Measurements from ENCODE around the gene CAPN12. TPM values are rescaled to one million over a fixed set of nuclear protein-coding genes. Genes with fewer than 3 reads are reported as not detected.
A peak's percentile ranks its signal among the peaks of the same experiment; 100 is the strongest.

Gene CAPN12
- total RNA-seq, 1 experiment from 2014 or later: 43.9 TPM

DNA sequence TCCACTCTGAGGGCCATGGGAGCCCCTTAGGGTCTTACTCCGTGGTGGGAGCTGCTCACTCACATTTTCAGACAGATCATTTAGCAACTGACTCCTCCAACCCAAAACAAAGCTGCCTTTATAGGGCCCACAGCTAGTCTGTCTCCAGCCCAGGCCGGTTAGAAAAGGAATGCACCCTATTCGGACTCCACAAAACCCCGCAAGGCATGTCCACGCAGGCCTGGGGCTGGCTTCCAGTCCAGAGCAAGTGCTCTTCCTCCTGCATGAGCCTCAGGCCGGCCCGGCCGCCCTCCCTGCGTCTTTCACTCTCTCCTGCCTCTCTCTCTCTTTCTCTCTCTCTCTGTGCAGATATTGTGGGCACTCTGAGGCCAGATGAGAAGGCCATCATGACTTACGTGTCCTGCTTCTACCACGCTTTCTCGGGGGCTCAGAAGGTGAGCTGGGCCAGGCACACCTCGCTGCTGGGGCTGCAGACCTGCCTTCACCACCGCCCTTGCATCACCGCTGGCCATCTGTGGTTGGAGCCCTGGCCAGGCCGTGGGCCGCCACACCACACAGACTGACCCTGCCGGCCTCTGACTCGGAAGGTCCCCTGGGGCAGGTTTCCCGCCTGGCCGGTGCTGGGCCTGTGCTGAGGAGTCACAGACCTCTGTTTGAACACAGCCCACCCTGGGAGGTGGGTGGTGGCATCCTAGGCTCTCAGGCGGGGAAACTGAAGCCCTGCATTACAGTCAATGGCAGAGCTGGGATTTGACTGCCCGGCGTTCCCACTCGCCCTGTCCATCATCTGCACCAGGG lies 33.1 kb downstream of the CAPN12 start:
- Histone ChIP-seq H3K27ac (0 out of 2 replicates have a peak overlapping the region, but pooled peaks have one; percentile 3), H2AFZ (no peak overlapping the region), H4K20me1 (ENCODE audit: insufficient read depth) (peaks cover 15% of the 10 kb centered on the region; the same call in 1 of the 2 replicates), H3F3A (ENCODE audit: insufficient read depth, low read depth) (peaks cover 87% of the 10 kb centered on the region), H3K4me1 (replicated peaks; ENCODE audit: insufficient read depth) (peaks cover 22% of the 10 kb centered on the region), H3K36me3 (ENCODE audit: low read depth) (peaks cover 60% of the 10 kb centered on the region), H3K9me3 (ENCODE audit: insufficient read depth, low read depth) (no peaks in the 10 kb centered on the region), H3K79me2 (ENCODE audit: low read depth) (peaks cover 51% of the 10 kb centered on the region), H3K27me3 (ENCODE audit: insufficient read depth, low read depth) (no peaks in the 10 kb centered on the region), H3K9me2 (ENCODE audit: insufficient read depth) (no peaks in the 10 kb centered on the region), H3K4me3 (no peak overlapping the region), H3K4me2 (no peak overlapping the region)
- POLR2A ChIA-PET (ENCODE audit: unreplicated experiment): no interaction called here
- BruUV-seq (replicated peaks): no TSS peak
- no peak for DNase-seq
- CTCF ChIA-PET: no interaction called here
- TF ChIP-seq CTCF (conservative IDR thresholded peaks at IDR 0.05): no peak
- TF ChIP-seq EZH2 (IDR thresholded peaks at IDR 0.05; ENCODE audit: low read depth): no peak
- intact Hi-C loops (cut with micrococcal nuclease; ENCODE audit: unreplicated experiment): no loop called here

GRCh38 chr19:38710416-38710702 lies 33.9 kb downstream of the CAPN12 start:
- Histone ChIP-seq H3K9me3 (ENCODE audit: insufficient read depth, low read depth) (no peaks in the 10 kb centered on the region), H3K4me1 (replicated peaks; ENCODE audit: insufficient read depth) (peaks cover 26% of the 10 kb centered on the region), H3K27me3 (ENCODE audit: insufficient read depth, low read depth) (no peaks in the 10 kb centered on the region), H3K9me2 (ENCODE audit: insufficient read depth) (no peaks in the 10 kb centered on the region), H3K4me2 (no peak overlapping the region), H3K36me3 (ENCODE audit: low read depth) (peaks cover 59% of the 10 kb centered on the region), H4K20me1 (ENCODE audit: insufficient read depth) (peaks cover 15% of the 10 kb centered on the region; the same call in 1 of the 2 replicates), H3K27ac (0 out of 2 replicates have a peak overlapping the region, but pooled peaks have one; percentile 3), H3F3A (ENCODE audit: insufficient read depth, low read depth) (peaks cover 87% of the 10 kb centered on the region), H2AFZ (no peak overlapping the region), H3K79me2 (ENCODE audit: low read depth) (peaks cover 48% of the 10 kb centered on the region), H3K4me3 (no peak overlapping the region)
- no peak for TF ChIP-seq CTCF (conservative IDR thresholded peaks at IDR 0.05)
- TF ChIP-seq EZH2 (IDR thresholded peaks at IDR 0.05; ENCODE audit: low read depth): no peak
- intact Hi-C loops (cut with micrococcal nuclease; ENCODE audit: unreplicated experiment): no loop called here
- ChIA-PET CTCF (no interaction called here), POLR2A (ENCODE audit: unreplicated experiment) (interaction anchor here (0.5 kb wide), 1 partner anchor 76 kb away, joined by 11 read pairs; no protein-coding TSS in a partner anchor)
- no TSS peak for BruUV-seq (replicated peaks)
- no peak for DNase-seq

- no peaks in the 10 kb centered on the region for H3K9me3 ChIP-seq (ENCODE audit: insufficient read depth, low read depth)
- peaks cover 15% of the 10 kb centered on the region; the same call in 1 of the 2 replicates for H4K20me1 ChIP-seq (ENCODE audit: insufficient read depth)
- no peak overlapping the region for H3K4me3 ChIP-seq
- no TSS peak for BruUV-seq (replicated peaks)
- peaks cover 26% of the 10 kb centered on the region for H3K4me1 ChIP-seq (replicated peaks; ENCODE audit: insufficient read depth)
- peaks cover 57% of the 10 kb centered on the region for H3K36me3 ChIP-seq (ENCODE audit: low read depth)
- H3K79me2 ChIP-seq (ENCODE audit: low read depth): peaks cover 51% of the 10 kb centered on the region
- H3K9me2 ChIP-seq (ENCODE audit: insufficient read depth): no peaks in the 10 kb centered on the region
- no peak for DNase-seq
- H3K4me2 ChIP-seq: no peak overlapping the region
- CTCF ChIA-PET: no interaction called here
- no peak overlapping the region for H2AFZ ChIP-seq
- POLR2A ChIA-PET (ENCODE audit: unreplicated experiment): interaction anchor here (0.5 kb wide), 1 partner anchor 75 kb away, joined by 11 read pairs; no protein-coding TSS in a partner anchor
- peaks cover 87% of the 10 kb centered on the region for H3F3A ChIP-seq (ENCODE audit: insufficient read depth, low read depth)
- H3K27ac ChIP-seq: no peak overlapping the region
- TF ChIP-seq CTCF (conservative IDR thresholded peaks at IDR 0.05) (no peak), EZH2 (IDR thresholded peaks at IDR 0.05; ENCODE audit: low read depth) (no peak)
- H3K27me3 ChIP-seq (ENCODE audit: insufficient read depth, low read depth): no peaks in the 10 kb centered on the region
- intact Hi-C loops (cut with micrococcal nuclease; ENCODE audit: unreplicated experiment): no loop called here
Measured at GRCh38 chr19:38709671-38710415, 34.4 kb downstream of the CAPN12 start.

Data from PC-9 (cell line).